Effector memory CD4-positive, alpha-beta T cell (primary cell): Measurements from ENCODE around the gene TNFSF13.
"Not testable (repeated sequence)": the region's sequence is repeated elsewhere in the genome, so short reads cannot be mapped to it uniquely, and the experiment has no call there.

ENCODE experiments used
- DNase-seq, 3 donors: peaks; one replicate each; pipeline ENCODE4 v3.0.0-alpha.2; 2020
- H3K27ac ChIP-seq: 2 replicates; pipeline ENCODE4 v1.7.0; 2013; ENCODE audit warnings: mild to moderate bottlenecking, low read length, moderate library complexity; ENCODE audit not compliant: insufficient read depth, poor library complexity, severe bottlenecking
- H3K27me3 ChIP-seq: replicated peaks from 2 replicates; pipeline ENCODE4 v1.7.0; 2013; ENCODE audit warnings: mild to moderate bottlenecking, low read length; ENCODE audit not compliant: insufficient read depth, control insufficient read depth, poor library complexity, severe bottlenecking
- H3K36me3 ChIP-seq: 2 replicates; pipeline ENCODE4 v1.7.0; 2013; ENCODE audit warnings: mild to moderate bottlenecking, low read length, moderate library complexity; ENCODE audit not compliant: control insufficient read depth, insufficient read depth
- H3K4me1 ChIP-seq: 2 replicates; pipeline ENCODE4 v1.7.0; 2013; ENCODE audit warnings: low read length, mild to moderate bottlenecking; ENCODE audit not compliant: control insufficient read depth, insufficient read depth, poor library complexity, severe bottlenecking
- H3K4me3 ChIP-seq: 2 replicates; pipeline ENCODE4 v1.7.0; 2013; ENCODE audit warnings: low read length, low read depth, mild to moderate bottlenecking; ENCODE audit not compliant: insufficient read depth, poor library complexity, severe bottlenecking
- H3K9me3 ChIP-seq: 2 replicates; pipeline ENCODE4 v1.7.0; 2013; ENCODE audit warnings: mild to moderate bottlenecking, low read length, moderate library complexity; ENCODE audit not compliant: control insufficient read depth

TNFSF13 gene

GRCh38 chr17:7591596-7591995, 33.0 kb downstream of the TNFSF13 start:
- Histone ChIP-seq H3K4me1 (no peaks in the 10 kb centered on the region), H3K9me3 (no peaks in the 10 kb centered on the region), H3K36me3 (peaks cover 68% of the 10 kb centered on the region), H3K4me3 (no peak overlapping the region), H3K27me3 (no peaks in the 10 kb centered on the region), H3K27ac (no peak overlapping the region)
- DNase-seq, result no peak

- Histone ChIP-seq H3K27ac (no peak overlapping the region), H3K4me1 (no peaks in the 10 kb centered on the region), H3K27me3 (no peaks in the 10 kb centered on the region), H3K9me3 (no peaks in the 10 kb centered on the region), H3K36me3 (peaks cover 67% of the 10 kb centered on the region), H3K4me3 (no peak overlapping the region)
- DNase-seq, result no peak
Observed at GRCh38 chr17:7592422-7593021, 34.0 kb downstream of the TNFSF13 start.

GRCh38 chr17:7593296-7593695, 34.7 kb downstream of the TNFSF13 start:
- Histone ChIP-seq H3K27ac (no peak overlapping the region), H3K4me1 (no peaks in the 10 kb centered on the region), H3K27me3 (no peaks in the 10 kb centered on the region), H3K9me3 (no peaks in the 10 kb centered on the region), H3K4me3 (no peak overlapping the region), H3K36me3 (peaks cover 60% of the 10 kb centered on the region)
- no peak for DNase-seq

- not testable (repeated sequence) for H3K9me3 ChIP-seq, H3K4me3 ChIP-seq, H3K27ac ChIP-seq, DNase-seq, H3K27me3 ChIP-seq, H3K4me1 ChIP-seq
- peaks cover 67% of the 10 kb centered on the region for H3K36me3 ChIP-seq
Observed at GRCh38 chr17:7597561-7597960, 39.0 kb downstream of the TNFSF13 start.

GRCh38 chr17:7606280-7606679, 47.7 kb downstream of the TNFSF13 start:
- Histone ChIP-seq H3K27me3 (no peaks in the 10 kb centered on the region), H3K4me3 (no peak overlapping the region), H3K9me3 (no peaks in the 10 kb centered on the region), H3K36me3 (peaks cover 43% of the 10 kb centered on the region), H3K4me1 (no peaks in the 10 kb centered on the region), H3K27ac (no peak overlapping the region)
- DNase-seq, result no peak

- peaks cover 15% of the 10 kb centered on the region for H3K36me3 ChIP-seq
- no peak overlapping the region for H3K27ac ChIP-seq
- no peak for DNase-seq
- no peak overlapping the region for H3K4me3 ChIP-seq
- peaks cover 17% of the 10 kb centered on the region for H3K4me1 ChIP-seq
- no peaks in the 10 kb centered on the region for H3K9me3 ChIP-seq
- H3K27me3 ChIP-seq, result no peaks in the 10 kb centered on the region
Observed at GRCh38 chr17:7610641-7611040, 52.1 kb downstream of the TNFSF13 start.
